HG02623 (cell line): Measurements from ENCODE around the gene YLPM1.
A peak's percentile ranks its signal among the peaks of the same experiment; 100 is the strongest.

ENCODE experiments used
- ATAC-seq: cut with Tn5 transposase; IDR thresholded peaks from one replicate; pipeline ENCODE4 v1.9.1; 2021; ENCODE audit warnings: moderate library complexity; ENCODE audit not compliant: unreplicated experiment

The YLPM1 gene

GRCh38 chr14:74865156-74865555, 102.0 kb downstream of the YLPM1 start:
- no peak for ATAC-seq

- no peak for ATAC-seq
Measured at GRCh38 chr14:74866708-74867389, 103.7 kb downstream of the YLPM1 start.

- no peak for ATAC-seq
Measured at GRCh38 chr14:74867673-74868072, 104.6 kb downstream of the YLPM1 start.

- no peak for ATAC-seq
Measured at GRCh38 chr14:74868739-74869138, 105.6 kb downstream of the YLPM1 start.

GRCh38 chr14:74871819-74872218, 108.7 kb downstream of the YLPM1 start:
- no peak for ATAC-seq

- no peak for ATAC-seq
Measured at GRCh38 chr14:74875204-74875603, 112.1 kb downstream of the YLPM1 start.

- ATAC-seq = no peak
Measured at GRCh38 chr14:74875941-74876913, 113.1 kb downstream of the YLPM1 start, which contains the start of gene PROX2. TSS of gene PROX2 (minus strand) at chr14:74876145. CDS start at chr14:74863834, 12,311 bp downstream.

GRCh38 chr14:74879427-74880182, 116.5 kb downstream of the YLPM1 start:
- ATAC-seq = no peak

- ATAC-seq = peak; percentile 88
Measured at GRCh38 chr14:74881431-74882102, 118.5 kb downstream of the YLPM1 start, which contains the start of gene DLST. TSS of gene DLST (plus strand) at chr14:74881916. CDS start at chr14:74881954, 38 bp downstream.

GRCh38 chr14:74882103-74882920, 119.2 kb downstream of the YLPM1 start:
- peak; percentile 25 for ATAC-seq
